Esophagus squamous epithelium (tissue), 4 donors: ENCODE results near the gene KCTD14.

Source experiments
- CTCF ChIP-seq, 6 experiments: fragments of 450-650 bp in 4 of 6; fragments of 200-600 bp in 2 of 6; sonication (generic) in 2 of 6; IDR thresholded peaks; one replicate each; pipeline ENCODE4 v1.5.1; 2016 to 2019; ENCODE audit warnings: antibody characterized with exemption in 6 of 6, mild to moderate bottlenecking in 4 of 6, moderate library complexity in 4 of 6
- POLR2A ChIP-seq, 4 donors: fragments of 450-650 bp; IDR thresholded peaks; one replicate each; pipeline ENCODE4 v1.6.1; 2017; ENCODE audit warnings: antibody characterized with exemption in 4 of 4, mild to moderate bottlenecking in 4 of 4, moderate library complexity in 3 of 4

- no peak for TF ChIP-seq CTCF (IDR thresholded peaks at IDR 0.05)
- TF ChIP-seq POLR2A (IDR thresholded peaks at IDR 0.05), result no peak
These were observed 8.6 kb upstream of the KCTD14 start for GRCh38 chr11:78031629-78032028.
